Endodermal cell (in vitro differentiated cells): ENCODE results near the gene ADGRD2. TPM values are rescaled to one million over a fixed set of nuclear protein-coding genes. Genes with fewer than 3 reads are reported as not detected.

ENCODE experiments used
- DNase-seq: peaks from one replicate; pipeline ENCODE4 v3.0.0-alpha.2; 2017
- H3K27ac ChIP-seq: 2 replicates; pipeline ENCODE4 v1.5.1; 2013; ENCODE audit warnings: mild to moderate bottlenecking, low read depth, low read length, moderate library complexity
- H3K27me3 ChIP-seq: 2 replicates; pipeline ENCODE4 v1.6.1; 2013; ENCODE audit warnings: mild to moderate bottlenecking, low read length, moderate library complexity; ENCODE audit not compliant: insufficient read depth, control insufficient read depth, poor library complexity, severe bottlenecking
- H3K36me3 ChIP-seq: 2 replicates; pipeline ENCODE4 v1.7.0; 2013; ENCODE audit warnings: mild to moderate bottlenecking, low read length, moderate library complexity; ENCODE audit not compliant: control insufficient read depth, insufficient read depth
- H3K4me1 ChIP-seq: one replicate; pipeline ENCODE4 v1.7.0; 2013; ENCODE audit warnings: low read length; ENCODE audit not compliant: control insufficient read depth, insufficient read depth
- H3K4me3 ChIP-seq: 2 replicates; pipeline ENCODE4 v1.5.1; 2013; ENCODE audit warnings: mild to moderate bottlenecking, low read length, moderate library complexity
- H3K9ac ChIP-seq: 2 replicates; pipeline ENCODE4 v1.6.1; 2013; ENCODE audit warnings: mild to moderate bottlenecking, low read length, moderate library complexity; ENCODE audit not compliant: poor library complexity, severe bottlenecking; ENCODE audit errors: extremely low read depth
- H3K9me3 ChIP-seq: 2 replicates; pipeline ENCODE4 v1.6.1; 2013; ENCODE audit warnings: mild to moderate bottlenecking, low read length, moderate library complexity; ENCODE audit not compliant: control insufficient read depth
- H3K27ac Mint-ChIP-seq: 2 replicates; pipeline ENCODE4 v1.8.0; 2020; ENCODE audit warnings: mixed read lengths
- H3K27me3 Mint-ChIP-seq: 2 replicates; pipeline ENCODE4 v1.8.0; 2021; ENCODE audit warnings: mild to moderate bottlenecking, mixed read lengths; ENCODE audit not compliant: insufficient read depth
- H3K36me3 Mint-ChIP-seq: 2 replicates; pipeline ENCODE4 v1.8.0; 2020; ENCODE audit warnings: low read depth, mixed read lengths
- H3K4me1 Mint-ChIP-seq: 2 replicates; pipeline ENCODE4 v1.8.0; 2020; ENCODE audit warnings: mixed read lengths
- H3K4me3 Mint-ChIP-seq: 2 replicates; pipeline ENCODE4 v1.8.0; 2020; ENCODE audit warnings: mild to moderate bottlenecking, moderate library complexity, mixed read lengths
- H3K9me3 Mint-ChIP-seq: 2 replicates; pipeline ENCODE4 v1.8.0; 2020; ENCODE audit warnings: mild to moderate bottlenecking, mixed read lengths
- CTCF ChIP-seq: fragments of 200-600 bp; sonication (generic); conservative IDR thresholded peaks from 2 replicates; pipeline ENCODE4 v1.5.0; 2021; ENCODE audit warnings: antibody characterized with exemption, mild to moderate bottlenecking
- WGBS, 2 experiments: methylation state at CpG; one replicate each; pipeline versions ENCODE4 v1.1.5 to v1.1.7; 2013; ENCODE audit warnings: missing lambda C conversion rate in 2 of 2, mixed read lengths in 1 of 2; ENCODE audit not compliant: insufficient coverage in 1 of 2, insufficient read length in 1 of 2; 5-methylcytosine and 5-hydroxymethylcytosine counted together
- total RNA-seq, 2 donors: library from RNA; stranded (reverse); fragmentation: NEBNext Ultra II Directional in 1 of 2; extraction: Animal tissue kit (Norgen Biotek cat#: 25700) in 1 of 2; gene quantifications; 2 replicates in 1 of 2; 3 replicates in 1 of 2; pipeline ENCODE4 v1.2.1, GENCODE V29; 2021

Gene ADGRD2
- total RNA-seq, 2 donors from 2014 or later, result 0.33 to 0.40 TPM

GRCh38 chr9:124462739-124463138 lies 12.5 kb downstream of the ADGRD2 start:
- no peak for DNase-seq
- Mint-ChIP-seq H3K36me3 (no peaks in the 10 kb centered on the region), H3K27me3 (peaks cover 15% of the 10 kb centered on the region), H3K4me3 (no peak overlapping the region), H3K9me3 (no peaks in the 10 kb centered on the region), H3K27ac (no peak overlapping the region), H3K4me1 (no peaks in the 10 kb centered on the region)
- 69 to 100% methylated on average over 1 of the region's 1 CpG for WGBS, 2 experiments
- no peaks in the 10 kb centered on the region for H3K4me1 ChIP-seq
- no peak for TF ChIP-seq CTCF
- no peak overlapping the region for H3K27ac ChIP-seq
- no peaks in the 10 kb centered on the region for H3K36me3 ChIP-seq
- no peaks in the 10 kb centered on the region for H3K9me3 ChIP-seq
- H3K9ac ChIP-seq, result no peak overlapping the region
- no peak overlapping the region for H3K4me3 ChIP-seq
- peaks cover 9% of the 10 kb centered on the region for H3K27me3 ChIP-seq

DNA sequence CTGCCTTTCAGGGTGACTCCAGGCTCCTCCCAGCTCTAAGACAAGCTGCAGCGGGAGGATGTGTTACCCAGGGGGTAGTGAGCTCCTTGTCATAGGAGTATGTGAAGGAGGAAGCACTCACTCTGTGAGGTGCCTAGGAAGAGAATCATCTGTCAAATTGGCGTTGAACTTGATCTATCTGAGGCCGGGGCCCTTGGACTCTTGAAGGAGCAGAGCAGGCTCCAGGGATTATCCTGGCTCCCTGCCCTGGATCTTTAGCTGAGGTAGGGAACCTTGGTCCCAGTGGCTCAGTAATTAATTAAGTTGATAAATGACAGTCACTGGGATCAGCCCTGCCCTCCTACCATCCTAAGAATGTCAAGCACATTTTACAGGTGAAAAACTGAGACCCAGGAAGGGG lies 15.5 kb downstream of the ADGRD2 start:
- H3K27me3 Mint-ChIP-seq, result peaks cover 15% of the 10 kb centered on the region
- Histone ChIP-seq H3K36me3 (no peaks in the 10 kb centered on the region), H3K27me3 (peaks cover 9% of the 10 kb centered on the region), H3K9me3 (no peaks in the 10 kb centered on the region), H3K4me1 (no peaks in the 10 kb centered on the region), H3K27ac (no peak overlapping the region), H3K4me3 (no peak overlapping the region), H3K9ac (no peak overlapping the region)
- no peak overlapping the region for H3K4me3 Mint-ChIP-seq
- 90 to 92% methylated on average over 3 of the region's 3 CpGs for WGBS, 2 experiments
- no peak overlapping the region for H3K27ac Mint-ChIP-seq
- TF ChIP-seq CTCF, result no peak
- DNase-seq, result no peak
- H3K36me3 Mint-ChIP-seq, result no peaks in the 10 kb centered on the region
- no peaks in the 10 kb centered on the region for H3K4me1 Mint-ChIP-seq
- no peaks in the 10 kb centered on the region for H3K9me3 Mint-ChIP-seq

DNA sequence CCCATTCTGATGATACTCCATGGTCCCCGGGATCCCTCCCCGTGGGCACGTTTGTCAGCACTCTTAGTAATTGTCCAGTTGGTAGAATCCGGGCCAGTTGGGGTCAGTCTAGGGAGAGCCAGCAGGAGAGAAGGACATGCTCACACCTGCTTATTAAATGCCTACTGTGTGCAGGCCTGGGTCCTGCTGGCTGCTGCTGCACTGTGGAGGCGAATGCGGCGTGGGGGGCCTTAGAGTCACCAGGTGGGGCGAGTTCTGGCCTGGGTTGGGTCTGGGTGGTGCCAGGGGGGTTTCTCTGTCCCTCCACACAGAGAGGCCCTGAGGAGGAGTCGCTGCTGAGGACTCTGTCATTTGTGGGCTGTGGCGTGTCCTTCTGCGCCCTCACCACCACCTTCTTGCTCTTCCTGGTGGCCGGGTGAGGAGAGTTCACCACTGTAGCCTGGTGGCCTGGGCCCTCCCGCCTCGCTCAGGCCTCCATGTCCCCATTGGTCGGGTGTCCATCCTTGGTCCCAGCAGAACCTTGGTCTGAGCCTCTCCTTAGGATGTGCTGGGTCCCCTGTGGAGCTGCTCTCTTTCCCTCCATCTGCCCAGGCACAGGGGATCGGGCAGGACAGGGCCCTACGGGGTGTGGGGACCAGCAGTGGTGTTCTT lies 17.3 kb downstream of the ADGRD2 start:
- Histone ChIP-seq H3K4me3 (no peak overlapping the region), H3K36me3 (no peaks in the 10 kb centered on the region), H3K27ac (no peak overlapping the region), H3K27me3 (peaks cover 9% of the 10 kb centered on the region), H3K9me3 (no peaks in the 10 kb centered on the region), H3K9ac (no peak overlapping the region), H3K4me1 (no peaks in the 10 kb centered on the region)
- H3K27me3 Mint-ChIP-seq, result peaks cover 11% of the 10 kb centered on the region
- no peaks in the 10 kb centered on the region for H3K4me1 Mint-ChIP-seq
- WGBS, 2 experiments, result 91 to 94% methylated on average over 12 to 17 of the region's 17 CpGs
- no peak overlapping the region for H3K4me3 Mint-ChIP-seq
- H3K36me3 Mint-ChIP-seq, result no peaks in the 10 kb centered on the region
- no peak for DNase-seq
- H3K27ac Mint-ChIP-seq, result no peak overlapping the region
- no peak for TF ChIP-seq CTCF
- H3K9me3 Mint-ChIP-seq, result no peaks in the 10 kb centered on the region
